Psoas muscle (tissue), 8 donors: ENCODE results near the gene BATF. TPM values are rescaled to one million over a fixed set of nuclear protein-coding genes. Genes with fewer than 3 reads are reported as not detected.

Experiments
- ATAC-seq, 4 donors: fragments of 200-7000 bp; cut with Tn5 transposase; one replicate each; pipeline ENCODE4 v1.9.1; 2020; ENCODE audit warnings: moderate library complexity in 3 of 4, mild to moderate bottlenecking in 2 of 4
- DNase-seq, 2 donors: peaks; one replicate each; pipeline ENCODE4 v3.0.0-alpha.2; 2020
- H3K27ac ChIP-seq: fragments of 200-600 bp; one replicate; pipeline ENCODE4 v1.8.0; 2022
- H3K27me3 ChIP-seq, 3 donors: fragments of 200-600 bp in 1 of 3; one replicate each; pipeline versions ENCODE4 v1.6.1 to v1.8.0; 2013 to 2022; ENCODE audit warnings: low read length in 2 of 3, mild to moderate bottlenecking in 2 of 3, moderate library complexity in 1 of 3; ENCODE audit not compliant: insufficient read depth in 3 of 3
- H3K36me3 ChIP-seq, 2 donors: fragments of 200-600 bp in 1 of 2; one replicate each; pipeline versions ENCODE4 v1.6.1 to v1.8.0; 2013 to 2022; ENCODE audit warnings: low read depth in 1 of 2, mild to moderate bottlenecking in 1 of 2, moderate library complexity in 1 of 2; ENCODE audit not compliant: insufficient read depth in 1 of 2
- H3K4me1 ChIP-seq: fragments of 200-600 bp; one replicate; pipeline ENCODE4 v1.8.0; 2022
- H3K4me3 ChIP-seq: fragments of 200-600 bp; one replicate; pipeline ENCODE4 v1.8.0; 2022; ENCODE audit warnings: mild to moderate bottlenecking
- H3K9me3 ChIP-seq: fragments of 200-600 bp; one replicate; pipeline ENCODE4 v1.8.0; 2022
- CTCF ChIP-seq: fragments of 200-600 bp; IDR thresholded peaks from one replicate; pipeline ENCODE4 v1.8.0; 2022; ENCODE audit warnings: antibody characterized with exemption
- WGBS, 3 donors: extraction: QIAGEN DNeasy Blood & Tissue Kit; methylation state at CpG; one replicate each; pipeline versions ENCODE4 v1.1.6 to v1.1.7; 2013; 5-methylcytosine and 5-hydroxymethylcytosine counted together
- intact Hi-C, 2 donors: fragments of 100-400 bp; cut with DNase I; formaldehyde crosslinking; loops; one replicate each; pipeline versions ENCODE4 v1.11.0 to v1.14.2; 2022
- polyA plus RNA-seq, 3 donors: library from polyadenylated mRNA; stranded (reverse); fragments of 200-250 nt; gene quantifications; one replicate each; pipeline ENCODE4 v1.2.3, GENCODE V29; 2013
- total RNA-seq, 4 donors: library from RNA; stranded (reverse); fragmentation: NEBNext Ultra II Directional in 2 of 4; extraction: Animal tissue kit (Norgen Biotek cat#: 25700) in 2 of 4; gene quantifications; one replicate each; pipeline versions ENCODE4 v1.2.1 to v1.2.4, GENCODE V29; 2021 to 2023
- donor health status: healthy with polysubstance abuse.
- donor health status: DM: no; HTN: no; CAD: no; lungs with moderate emphysema.
- donor health status: Bipolar disorder and iron deficiency.
- donor health status: healthy.
- donor health status: DM: yes; HTN: yes; CAD: no.
- donor health status: DM: no; HTN: no; CAD: no.
- donor health status: DM: no; HTN: no; CAD: no.
- donor health status: DM: yes; HTN: yes; CAD: no.

The BATF gene
- total and polyA plus RNA-seq, 7 donors, result 0.29 to 0.86 (median 0.73) TPM; not detected in 1

- H3K27ac ChIP-seq, result no peak overlapping the region
- no peak overlapping the region for H3K4me3 ChIP-seq
- ATAC-seq, result no peak
- 77 to 89% (median 81%) methylated on average over 5 of the region's 5 CpGs for WGBS, 3 donors
- peaks cover 5% of the 10 kb centered on the region for H3K4me1 ChIP-seq
- no peak for DNase-seq
- TF ChIP-seq CTCF, result no peak
- no peaks in the 10 kb centered on the region for H3K36me3 ChIP-seq
- no peaks in the 10 kb centered on the region for H3K27me3 ChIP-seq
- no peaks in the 10 kb centered on the region for H3K9me3 ChIP-seq
- intact Hi-C loops, result no loop called here
These were observed 26.9 kb downstream of the BATF start for GRCh38 chr14:75549169-75549568.

GRCh38 chr14:75551021-75551420, 28.8 kb downstream of the BATF start:
- H3K9me3 ChIP-seq, result no peaks in the 10 kb centered on the region
- H3K36me3 ChIP-seq, result no peaks in the 10 kb centered on the region
- DNase-seq (no peak), ATAC-seq (no peak)
- H3K4me1 ChIP-seq, result peaks cover 5% of the 10 kb centered on the region
- TF ChIP-seq CTCF, result no peak
- no peaks in the 10 kb centered on the region for H3K27me3 ChIP-seq
- no peak overlapping the region for H3K4me3 ChIP-seq
- H3K27ac ChIP-seq, result no peak overlapping the region
- WGBS, 3 donors, result 88 to 91% (median 89%) methylated on average over 7 of the region's 7 CpGs
- intact Hi-C loops, result no loop called here

GRCh38 chr14:75553157-75553556, 30.9 kb downstream of the BATF start:
- intact Hi-C loops, result no loop called here
- H3K27me3 ChIP-seq, result no peaks in the 10 kb centered on the region
- H3K9me3 ChIP-seq, result peaks cover under 1% of the 10 kb centered on the region
- peaks cover under 1% of the 10 kb centered on the region for H3K4me1 ChIP-seq
- no peaks in the 10 kb centered on the region for H3K36me3 ChIP-seq
- ATAC-seq, result no peak
- WGBS, 3 donors, result 91 to 96% (median 95%) methylated on average over 6 of the region's 6 CpGs
- H3K27ac ChIP-seq, result no peak overlapping the region
- H3K4me3 ChIP-seq, result no peak overlapping the region
- no peak for TF ChIP-seq CTCF
- no peak for DNase-seq

GRCh38 chr14:75553761-75554364, 31.6 kb downstream of the BATF start:
- intact Hi-C loops, result no loop called here
- Histone ChIP-seq H3K9me3 (peaks cover 4% of the 10 kb centered on the region), H3K4me3 (no peak overlapping the region), H3K27ac (no peak overlapping the region), H3K4me1 (no peaks in the 10 kb centered on the region), H3K27me3 (no peaks in the 10 kb centered on the region), H3K36me3 (no peaks in the 10 kb centered on the region)
- 70 to 82% (median 72%) methylated on average over 4 of the region's 4 CpGs for WGBS, 3 donors
- ATAC-seq (no peak), DNase-seq (no peak)
- TF ChIP-seq CTCF, result no peak

- no peaks in the 10 kb centered on the region for H3K36me3 ChIP-seq
- H3K4me1 ChIP-seq, result no peaks in the 10 kb centered on the region
- no peak overlapping the region for H3K4me3 ChIP-seq
- intact Hi-C loops, result no loop called here
- H3K27ac ChIP-seq, result no peak overlapping the region
- WGBS, 3 donors, result 46 to 62% (median 47%) methylated on average over 2 of the region's 2 CpGs
- H3K9me3 ChIP-seq, result peaks cover 4% of the 10 kb centered on the region
- ATAC-seq (no peak), DNase-seq (no peak)
- no peak for TF ChIP-seq CTCF
- no peaks in the 10 kb centered on the region for H3K27me3 ChIP-seq
These were observed 32.2 kb downstream of the BATF start for GRCh38 chr14:75554482-75554881.
